Pancreas (tissue), 10 donors: ENCODE measurements around the gene CDH12. TPM values are rescaled to one million over a fixed set of nuclear protein-coding genes. Genes with fewer than 3 reads are reported as not detected.

Experiments
- ATAC-seq, 4 donors: fragments of 200-7000 bp; cut with Tn5 transposase; one replicate each; pipeline versions ENCODE4 v1.8.0 to v1.9.1; 2020; ENCODE audit warnings: mild to moderate bottlenecking in 4 of 4, moderate library complexity in 4 of 4
- DNase-seq, 6 donors: peaks; one replicate each; pipeline ENCODE4 v3.0.0-alpha.2; 2020
- FAIRE-seq: peaks from 2 replicates; lab custom pipeline; 2012; peaks lifted over from hg19 to GRCh38; lab: Jason Lieb, UNC
- H3K27ac ChIP-seq, 4 donors: fragments of 200-600 bp; sonication (generic); 1 replicate in 3 of 4; 2 replicates in 1 of 4; pipeline versions ENCODE4 v1.5.0 to v1.8.0; 2020
- H3K27me3 ChIP-seq, 4 donors: fragments of 200-600 bp; one replicate each; pipeline ENCODE4 v1.8.0; 2021
- H3K36me3 ChIP-seq, 3 donors: fragments of 200-600 bp; sonication (generic) in 1 of 3; one replicate each; pipeline versions ENCODE4 v1.5.0 to v1.8.0; 2020 to 2021
- H3K4me1 ChIP-seq, 3 donors: fragments of 200-600 bp; one replicate each; pipeline ENCODE4 v1.8.0; 2021
- H3K4me3 ChIP-seq, 4 donors: fragments of 200-600 bp; sonication (generic) in 2 of 4; one replicate each; pipeline versions ENCODE4 v1.5.0 to v1.8.0; 2020 to 2021
- H3K9me3 ChIP-seq, 4 donors: fragments of 200-600 bp; one replicate each; pipeline ENCODE4 v1.8.0; 2021
- WGBS, 2 donors: extraction: QIAGEN DNeasy Blood & Tissue Kit; methylation state at CpG; one replicate each; pipeline ENCODE4 v1.1.7; 2013; 5-methylcytosine and 5-hydroxymethylcytosine counted together
- intact Hi-C, 3 donors: fragments of 100-400 bp; cut with DNase I; formaldehyde crosslinking; loops; one replicate each; pipeline versions ENCODE4 v1.11.1 to v1.14.2; 2022
- polyA plus RNA-seq, 2 donors: library from polyadenylated mRNA; stranded (reverse); fragments of 200-250 nt; gene quantifications; one replicate each; pipeline ENCODE4 v1.2.3, GENCODE V29; 2013
- total RNA-seq, 6 donors: library from RNA; stranded (reverse); fragmentation: NEBNext Ultra II Directional in 4 of 6; extraction: Animal tissue kit (Norgen Biotek cat#: 25700) in 4 of 6; gene quantifications; one replicate each; pipeline versions ENCODE4 v1.2.1 to v1.2.4, GENCODE V29; 2021 to 2023
- TF ChIP-seq, protein P1 (sequence below), 4 donors: fragments of 200-600 bp; sonication (generic) in 3 of 4; IDR thresholded peaks; one replicate each; pipeline versions ENCODE4 v1.5.0 to v1.8.0; 2021; ENCODE audit warnings: antibody characterized with exemption in 4 of 4
- donor health status: healthy with polysubstance abuse.
- donor health status: DM: no; HTN: no; CAD: no; lungs with moderate emphysema.
- donor health status: DM: no; HTN: no; CAD: no.
- donor health status: control.
- donor health status: control.
- donor health status: Bipolar disorder and iron deficiency.
- donor health status: DM: yes; HTN: yes; CAD: no.
- donor health status: DM: no; HTN: no; CAD: no.
- donor health status: DM: no; HTN: no; CAD: no.
- donor health status: DM: yes; HTN: yes; CAD: no.

Gene CDH12
- total and polyA plus RNA-seq, 8 donors, result 0.12 to 0.31 (median 0.17) TPM; not detected in 4

DNA sequence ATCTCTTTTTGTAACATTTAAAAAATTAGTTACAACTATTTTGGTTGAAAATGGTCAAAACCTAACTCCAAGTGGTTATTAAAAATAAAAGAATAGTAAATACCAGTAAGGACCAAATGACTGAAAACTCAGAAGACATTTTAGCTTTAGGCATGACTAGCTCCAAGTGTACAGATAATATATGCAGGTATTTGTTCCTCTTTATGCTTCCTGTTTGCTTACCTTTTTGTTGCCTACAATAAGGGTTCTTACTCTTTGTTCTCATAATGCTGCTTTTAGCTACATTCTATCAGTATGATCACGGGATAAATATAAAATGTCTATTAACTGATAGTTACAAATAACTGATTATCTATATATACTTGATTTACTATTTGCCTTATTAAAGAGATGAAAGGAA lies 259.6 kb downstream of the CDH12 start:
- TF ChIP-seq, protein P1, sequence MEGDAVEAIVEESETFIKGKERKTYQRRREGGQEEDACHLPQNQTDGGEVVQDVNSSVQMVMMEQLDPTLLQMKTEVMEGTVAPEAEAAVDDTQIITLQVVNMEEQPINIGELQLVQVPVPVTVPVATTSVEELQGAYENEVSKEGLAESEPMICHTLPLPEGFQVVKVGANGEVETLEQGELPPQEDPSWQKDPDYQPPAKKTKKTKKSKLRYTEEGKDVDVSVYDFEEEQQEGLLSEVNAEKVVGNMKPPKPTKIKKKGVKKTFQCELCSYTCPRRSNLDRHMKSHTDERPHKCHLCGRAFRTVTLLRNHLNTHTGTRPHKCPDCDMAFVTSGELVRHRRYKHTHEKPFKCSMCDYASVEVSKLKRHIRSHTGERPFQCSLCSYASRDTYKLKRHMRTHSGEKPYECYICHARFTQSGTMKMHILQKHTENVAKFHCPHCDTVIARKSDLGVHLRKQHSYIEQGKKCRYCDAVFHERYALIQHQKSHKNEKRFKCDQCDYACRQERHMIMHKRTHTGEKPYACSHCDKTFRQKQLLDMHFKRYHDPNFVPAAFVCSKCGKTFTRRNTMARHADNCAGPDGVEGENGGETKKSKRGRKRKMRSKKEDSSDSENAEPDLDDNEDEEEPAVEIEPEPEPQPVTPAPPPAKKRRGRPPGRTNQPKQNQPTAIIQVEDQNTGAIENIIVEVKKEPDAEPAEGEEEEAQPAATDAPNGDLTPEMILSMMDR (IDR thresholded peaks at IDR 0.05), result no peak
- no peaks in the 10 kb centered on the region for H3K4me1 ChIP-seq
- no peaks in the 10 kb centered on the region for H3K9me3 ChIP-seq
- no peak overlapping the region for H3K4me3 ChIP-seq
- no peak for FAIRE-seq
- no peaks in the 10 kb centered on the region for H3K36me3 ChIP-seq
- no peak for DNase-seq
- H3K27ac ChIP-seq, result no peak overlapping the region
- ATAC-seq, result no peak
- H3K27me3 ChIP-seq, result no peaks in the 10 kb centered on the region
- intact Hi-C loops, result no loop called here
- WGBS, 2 donors, result 59 to 77% methylated on average over 1 of the region's 1 CpG

DNA sequence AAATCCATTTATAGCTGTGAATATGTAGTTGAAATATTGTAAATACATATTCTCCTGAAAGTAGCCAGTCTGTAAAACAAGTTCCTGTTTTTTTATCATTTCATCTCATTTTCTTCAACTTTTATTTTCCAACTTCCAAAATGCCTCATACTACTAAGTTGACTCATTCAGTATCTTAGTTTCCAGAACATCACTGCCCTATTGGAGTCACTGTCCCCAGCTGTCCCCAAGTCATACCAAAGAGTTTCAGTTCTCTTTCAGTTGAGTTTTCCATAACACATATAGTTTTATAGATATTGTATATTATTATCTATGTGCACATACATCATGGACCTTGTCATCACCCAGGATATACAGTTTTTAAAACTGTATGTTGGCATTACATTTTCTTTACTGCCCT lies 261.7 kb downstream of the CDH12 start:
- TF ChIP-seq, protein P1 (IDR thresholded peaks at IDR 0.05), result no peak
- Histone ChIP-seq H3K4me3 (no peak overlapping the region), H3K27me3 (no peaks in the 10 kb centered on the region), H3K36me3 (no peaks in the 10 kb centered on the region), H3K27ac (no peak overlapping the region), H3K4me1 (no peaks in the 10 kb centered on the region), H3K9me3 (no peaks in the 10 kb centered on the region)
- DNase-seq (no peak), FAIRE-seq (no peak), ATAC-seq (no peak)
- intact Hi-C loops, result no loop called here

DNA sequence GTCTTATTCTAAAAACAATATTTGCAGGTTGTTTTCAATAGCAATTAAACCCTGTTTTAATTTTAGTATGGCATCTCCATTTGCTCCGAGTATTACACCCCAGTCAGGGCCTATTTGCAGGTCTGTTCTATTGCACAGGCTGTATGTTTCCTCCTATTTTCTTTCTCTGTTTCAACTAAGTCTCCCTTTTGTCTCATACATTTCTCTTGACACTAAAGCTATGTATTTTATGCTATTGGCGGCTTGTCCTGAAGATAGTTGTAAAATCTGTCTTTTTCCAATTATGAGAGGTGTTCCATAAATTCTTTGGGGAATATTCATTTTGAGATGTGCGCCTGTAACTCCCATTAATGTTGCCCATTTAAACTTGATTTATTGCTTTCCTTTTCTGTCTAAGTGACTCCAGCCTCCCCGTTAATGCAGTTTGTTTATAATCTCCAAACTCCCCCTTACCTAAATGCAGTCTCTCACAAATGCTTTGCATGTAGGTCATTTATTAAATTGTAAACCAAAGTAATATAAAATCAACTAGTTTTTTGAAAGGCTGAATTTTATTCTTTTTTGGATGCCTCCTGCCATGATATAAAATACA lies 262.4 kb downstream of the CDH12 start:
- Histone ChIP-seq H3K27me3 (no peaks in the 10 kb centered on the region), H3K9me3 (no peaks in the 10 kb centered on the region), H3K27ac (no peak overlapping the region), H3K4me1 (no peaks in the 10 kb centered on the region), H3K4me3 (no peak overlapping the region), H3K36me3 (no peaks in the 10 kb centered on the region)
- DNase-seq (no peak), ATAC-seq (no peak), FAIRE-seq (no peak)
- TF ChIP-seq, protein P1 (IDR thresholded peaks at IDR 0.05), result no peak
- 52 to 70% methylated on average over 4 of the region's 4 CpGs for WGBS, 2 donors
- intact Hi-C loops, result no loop called here

GRCh38 chr5:22577711-22578110 lies 275.4 kb downstream of the CDH12 start:
- ATAC-seq (no peak), FAIRE-seq (no peak), DNase-seq (no peak)
- WGBS, 2 donors, result 52 to 53% methylated on average over 1 of the region's 1 CpG
- no peak overlapping the region for H3K27ac ChIP-seq
- intact Hi-C loops, result no loop called here
- no peaks in the 10 kb centered on the region for H3K36me3 ChIP-seq
- H3K4me3 ChIP-seq, result no peak overlapping the region
- H3K9me3 ChIP-seq, result no peaks in the 10 kb centered on the region
- H3K27me3 ChIP-seq, result no peaks in the 10 kb centered on the region
- TF ChIP-seq, protein P1 (IDR thresholded peaks at IDR 0.05), result no peak
- H3K4me1 ChIP-seq, result no peaks in the 10 kb centered on the region

DNA sequence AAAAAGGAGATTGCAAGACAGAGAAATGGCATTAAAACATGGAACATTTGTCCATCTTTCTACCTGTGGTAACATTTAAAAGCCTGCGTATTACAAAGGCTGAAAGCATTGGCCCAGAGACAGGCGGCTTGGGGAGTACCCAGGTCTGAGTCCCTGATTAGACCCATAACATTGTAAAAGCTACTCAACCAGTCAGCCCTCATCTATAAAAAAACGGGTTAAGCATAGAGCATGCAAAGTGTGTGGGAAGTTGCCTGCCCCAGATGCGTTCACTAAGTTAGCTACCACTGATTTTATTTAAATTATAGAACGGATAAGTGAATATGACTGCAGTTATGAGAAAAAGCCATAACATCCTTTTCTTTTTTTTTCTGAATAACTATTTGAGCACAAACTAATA lies 276.1 kb downstream of the CDH12 start:
- TF ChIP-seq, protein P1 (IDR thresholded peaks at IDR 0.05), result no peak
- ATAC-seq (no peak), FAIRE-seq (no peak), DNase-seq (no peak)
- no peak overlapping the region for H3K4me3 ChIP-seq
- intact Hi-C loops, result no loop called here
- no peak overlapping the region for H3K27ac ChIP-seq
- no peaks in the 10 kb centered on the region for H3K9me3 ChIP-seq
- WGBS, 2 donors, result 61 to 70% methylated on average over 5 of the region's 5 CpGs
- no peaks in the 10 kb centered on the region for H3K36me3 ChIP-seq
- H3K4me1 ChIP-seq, result no peaks in the 10 kb centered on the region
- H3K27me3 ChIP-seq, result no peaks in the 10 kb centered on the region
